Measurements from ENCODE around the gene NCAM2. TPM values are rescaled to one million over a fixed set of nuclear protein-coding genes. Genes with fewer than 3 reads are reported as not detected.

NCAM2 gene
- polyA plus RNA-seq, 4 donors = 0.65 to 1.7 TPM; not detected in 2

- H3K27ac ChIP-seq (ENCODE audit: low read depth in 1 of 3, low read length in 2 of 3) = no peak overlapping the region
- FAIRE-seq (no peak), DNase-seq (no peak)
- no peak overlapping the region for H3K4me3 ChIP-seq (ENCODE audit: low read depth in 1 of 3, low read length in 3 of 3)
- no peaks in the 10 kb centered on the region for H3K36me3 ChIP-seq (ENCODE audit: control insufficient read depth in 3 of 3, insufficient read depth in 2 of 3, low read depth in 1 of 3, low read length in 3 of 3)
- H3K9me3 ChIP-seq (ENCODE audit: control insufficient read depth in 2 of 2, insufficient read depth in 1 of 2, low read depth in 1 of 2, low read length in 1 of 2) = no peaks in the 10 kb centered on the region
- no peaks in the 10 kb centered on the region for H3K4me1 ChIP-seq (ENCODE audit: control insufficient read depth in 3 of 3, insufficient read depth in 2 of 3, low read depth in 1 of 3, low read length in 2 of 3)
- H3K27me3 ChIP-seq (ENCODE audit: control insufficient read depth in 3 of 3, insufficient read depth in 3 of 3, low read length in 3 of 3) = no peaks in the 10 kb centered on the region
These were observed 234.8 kb downstream of the NCAM2 start for GRCh38 chr21:21233051-21233450.

GRCh38 chr21:21236996-21237395 is 238.8 kb downstream of the NCAM2 start:
- Histone ChIP-seq H3K4me3 (ENCODE audit: low read depth in 1 of 3, low read length in 3 of 3) (no peak overlapping the region), H3K27ac (ENCODE audit: low read depth in 1 of 3, low read length in 2 of 3) (no peak overlapping the region), H3K9me3 (ENCODE audit: control insufficient read depth in 2 of 2, insufficient read depth in 1 of 2, low read depth in 1 of 2, low read length in 1 of 2) (no peaks in the 10 kb centered on the region), H3K36me3 (ENCODE audit: control insufficient read depth in 3 of 3, insufficient read depth in 2 of 3, low read depth in 1 of 3, low read length in 3 of 3) (no peaks in the 10 kb centered on the region), H3K4me1 (ENCODE audit: control insufficient read depth in 3 of 3, insufficient read depth in 2 of 3, low read depth in 1 of 3, low read length in 2 of 3) (no peaks in the 10 kb centered on the region), H3K27me3 (ENCODE audit: control insufficient read depth in 3 of 3, insufficient read depth in 3 of 3, low read length in 3 of 3) (no peaks in the 10 kb centered on the region)
- DNase-seq = no peak
- 73 to 78% (median 77%) methylated on average over 3 of the region's 3 CpGs for WGBS, 3 donors
- FAIRE-seq = no peak

- no peaks in the 10 kb centered on the region for H3K36me3 ChIP-seq (ENCODE audit: control insufficient read depth in 3 of 3, insufficient read depth in 2 of 3, low read depth in 1 of 3, low read length in 3 of 3)
- H3K4me1 ChIP-seq (ENCODE audit: control insufficient read depth in 3 of 3, insufficient read depth in 2 of 3, low read depth in 1 of 3, low read length in 2 of 3) = no peaks in the 10 kb centered on the region
- DNase-seq = no peak
- no peak overlapping the region for H3K27ac ChIP-seq (ENCODE audit: low read depth in 1 of 3, low read length in 2 of 3)
- no peak overlapping the region for H3K4me3 ChIP-seq (ENCODE audit: low read depth in 1 of 3, low read length in 3 of 3)
- no peaks in the 10 kb centered on the region for H3K27me3 ChIP-seq (ENCODE audit: control insufficient read depth in 3 of 3, insufficient read depth in 3 of 3, low read length in 3 of 3)
- FAIRE-seq = no peak
- 66 to 75% (median 73%) methylated on average over 10 of the region's 10 CpGs for WGBS, 3 donors
- H3K9me3 ChIP-seq (ENCODE audit: control insufficient read depth in 2 of 2, insufficient read depth in 1 of 2, low read depth in 1 of 2, low read length in 1 of 2) = no peaks in the 10 kb centered on the region
These were observed 240.6 kb downstream of the NCAM2 start for GRCh38 chr21:21238629-21239400.

- H3K4me3 ChIP-seq (ENCODE audit: low read depth in 1 of 3, low read length in 3 of 3) = no peak overlapping the region
These were observed 243.2 kb downstream of the NCAM2 start for GRCh38 chr21:21241391-21241790.

GRCh38 chr21:21246007-21246406 is 247.8 kb downstream of the NCAM2 start:
- DNase-seq (no peak), FAIRE-seq (no peak)
- Histone ChIP-seq H3K27ac (ENCODE audit: low read depth in 1 of 3, low read length in 2 of 3) (no peak overlapping the region), H3K27me3 (ENCODE audit: control insufficient read depth in 3 of 3, insufficient read depth in 3 of 3, low read length in 3 of 3) (no peaks in the 10 kb centered on the region), H3K36me3 (ENCODE audit: control insufficient read depth in 3 of 3, insufficient read depth in 2 of 3, low read depth in 1 of 3, low read length in 3 of 3) (no peaks in the 10 kb centered on the region), H3K4me3 (ENCODE audit: low read depth in 1 of 3, low read length in 3 of 3) (no peak overlapping the region), H3K9me3 (ENCODE audit: control insufficient read depth in 2 of 2, insufficient read depth in 1 of 2, low read depth in 1 of 2, low read length in 1 of 2) (no peaks in the 10 kb centered on the region), H3K4me1 (ENCODE audit: control insufficient read depth in 3 of 3, insufficient read depth in 2 of 3, low read depth in 1 of 3, low read length in 2 of 3) (no peaks in the 10 kb centered on the region)
- 83 to 94% (median 88%) methylated on average over 3 of the region's 3 CpGs for WGBS, 3 donors

More at GRCh38 chr21:21241391-21241790, 243.2 kb downstream of the NCAM2 start:
- DNase-seq = no peak
- Histone ChIP-seq H3K27ac (ENCODE audit: low read depth in 1 of 3, low read length in 2 of 3) (no peak overlapping the region), H3K9me3 (ENCODE audit: control insufficient read depth in 2 of 2, insufficient read depth in 1 of 2, low read depth in 1 of 2, low read length in 1 of 2) (no peaks in the 10 kb centered on the region), H3K36me3 (ENCODE audit: control insufficient read depth in 3 of 3, insufficient read depth in 2 of 3, low read depth in 1 of 3, low read length in 3 of 3) (no peaks in the 10 kb centered on the region), H3K4me1 (ENCODE audit: control insufficient read depth in 3 of 3, insufficient read depth in 2 of 3, low read depth in 1 of 3, low read length in 2 of 3) (no peaks in the 10 kb centered on the region), H3K27me3 (ENCODE audit: control insufficient read depth in 3 of 3, insufficient read depth in 3 of 3, low read length in 3 of 3) (no peaks in the 10 kb centered on the region)
- FAIRE-seq = no peak

GRCh38 chr21:21247424-21247823 is 249.2 kb downstream of the NCAM2 start:
- H3K36me3 ChIP-seq (ENCODE audit: control insufficient read depth in 3 of 3, insufficient read depth in 2 of 3, low read depth in 1 of 3, low read length in 3 of 3) = no peaks in the 10 kb centered on the region
- WGBS, 3 donors = 16 to 41% (median 33%) methylated on average over 1 of the region's 1 CpG
- H3K4me3 ChIP-seq (ENCODE audit: low read depth in 1 of 3, low read length in 3 of 3) = no peak overlapping the region
- no peak overlapping the region for H3K27ac ChIP-seq (ENCODE audit: low read depth in 1 of 3, low read length in 2 of 3)
- no peaks in the 10 kb centered on the region for H3K27me3 ChIP-seq (ENCODE audit: control insufficient read depth in 3 of 3, insufficient read depth in 3 of 3, low read length in 3 of 3)
- no peaks in the 10 kb centered on the region for H3K4me1 ChIP-seq (ENCODE audit: control insufficient read depth in 3 of 3, insufficient read depth in 2 of 3, low read depth in 1 of 3, low read length in 2 of 3)
- FAIRE-seq (no peak), DNase-seq (no peak)
- no peaks in the 10 kb centered on the region for H3K9me3 ChIP-seq (ENCODE audit: control insufficient read depth in 2 of 2, insufficient read depth in 1 of 2, low read depth in 1 of 2, low read length in 1 of 2)

GRCh38 chr21:21262048-21262447 is 263.8 kb downstream of the NCAM2 start:
- WGBS, 3 donors = 9 to 25% (median 17%) methylated on average over 1 of the region's 1 CpG
- no peaks in the 10 kb centered on the region for H3K36me3 ChIP-seq (ENCODE audit: control insufficient read depth in 3 of 3, insufficient read depth in 2 of 3, low read depth in 1 of 3, low read length in 3 of 3)
- peaks cover 0 to 13% of the 10 kb centered on the region in 2 donors for H3K9me3 ChIP-seq (ENCODE audit: control insufficient read depth in 2 of 2, insufficient read depth in 1 of 2, low read depth in 1 of 2, low read length in 1 of 2)
- H3K27me3 ChIP-seq (ENCODE audit: control insufficient read depth in 3 of 3, insufficient read depth in 3 of 3, low read length in 3 of 3) = no peaks in the 10 kb centered on the region
- no peaks in the 10 kb centered on the region for H3K4me1 ChIP-seq (ENCODE audit: control insufficient read depth in 3 of 3, insufficient read depth in 2 of 3, low read depth in 1 of 3, low read length in 2 of 3)
- H3K27ac ChIP-seq (ENCODE audit: low read depth in 1 of 3, low read length in 2 of 3) = no peak overlapping the region
- H3K4me3 ChIP-seq (ENCODE audit: low read depth in 1 of 3, low read length in 3 of 3) = no peak overlapping the region
- FAIRE-seq (no peak), DNase-seq (no peak)

- no peak for FAIRE-seq
These were observed 269.9 kb downstream of the NCAM2 start for GRCh38 chr21:21268061-21268471.

GRCh38 chr21:21268885-21269284 is 270.7 kb downstream of the NCAM2 start:
- Histone ChIP-seq H3K27me3 (ENCODE audit: control insufficient read depth in 3 of 3, insufficient read depth in 3 of 3, low read length in 3 of 3) (no peaks in the 10 kb centered on the region), H3K4me1 (ENCODE audit: control insufficient read depth in 3 of 3, insufficient read depth in 2 of 3, low read depth in 1 of 3, low read length in 2 of 3) (no peaks in the 10 kb centered on the region), H3K9me3 (ENCODE audit: control insufficient read depth in 2 of 2, insufficient read depth in 1 of 2, low read depth in 1 of 2, low read length in 1 of 2) (no peaks in the 10 kb centered on the region), H3K4me3 (ENCODE audit: low read depth in 1 of 3, low read length in 3 of 3) (no peak overlapping the region), H3K36me3 (ENCODE audit: control insufficient read depth in 3 of 3, insufficient read depth in 2 of 3, low read depth in 1 of 3, low read length in 3 of 3) (no peaks in the 10 kb centered on the region), H3K27ac (ENCODE audit: low read depth in 1 of 3, low read length in 2 of 3) (no peak overlapping the region)
- no peak for DNase-seq
- FAIRE-seq = no peak

More at GRCh38 chr21:21268061-21268471, 269.9 kb downstream of the NCAM2 start:
- DNase-seq = no peak
- Histone ChIP-seq H3K9me3 (ENCODE audit: control insufficient read depth in 2 of 2, insufficient read depth in 1 of 2, low read depth in 1 of 2, low read length in 1 of 2) (no peaks in the 10 kb centered on the region), H3K36me3 (ENCODE audit: control insufficient read depth in 3 of 3, insufficient read depth in 2 of 3, low read depth in 1 of 3, low read length in 3 of 3) (no peaks in the 10 kb centered on the region), H3K27ac (ENCODE audit: low read depth in 1 of 3, low read length in 2 of 3) (no peak overlapping the region), H3K27me3 (ENCODE audit: control insufficient read depth in 3 of 3, insufficient read depth in 3 of 3, low read length in 3 of 3) (no peaks in the 10 kb centered on the region), H3K4me1 (ENCODE audit: control insufficient read depth in 3 of 3, insufficient read depth in 2 of 3, low read depth in 1 of 3, low read length in 2 of 3) (no peaks in the 10 kb centered on the region), H3K4me3 (ENCODE audit: low read depth in 1 of 3, low read length in 3 of 3) (no peak overlapping the region)
- 67 to 80% (median 74%) methylated on average over 6 of the region's 6 CpGs for WGBS, 3 donors

Measured in small intestine (tissue), 7 donors.